ENCODE results near the gene GALNT2. TPM values are rescaled to one million over a fixed set of nuclear protein-coding genes. Genes with fewer than 3 reads are reported as not detected.

Gene GALNT2
- total and polyA plus RNA-seq, 9 of the 15 experiments (the other 6 are each of a cell fraction or from before 2014, with no cell fraction given): 1.6 to 106 (median 51.9) TPM

DNA sequence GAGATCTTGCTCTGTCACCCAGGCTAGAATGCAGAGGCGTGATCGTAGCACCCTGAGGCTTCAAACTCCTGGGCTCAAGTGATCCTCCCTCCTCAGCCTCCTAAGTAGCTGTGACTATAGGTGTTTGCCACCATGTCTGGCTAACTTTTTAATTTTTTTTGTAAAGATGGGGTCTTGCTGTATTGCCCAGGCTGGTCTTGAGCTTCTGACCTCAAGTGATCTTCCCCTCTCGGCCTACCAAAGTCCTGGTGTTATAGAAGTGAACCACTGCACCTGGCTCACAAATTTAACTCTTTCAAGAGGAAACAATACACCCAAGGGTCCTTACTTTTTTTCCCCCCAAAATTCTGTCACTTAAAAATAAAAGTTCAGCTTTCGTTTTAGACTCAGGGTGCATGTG lies 62.3 kb downstream of the GALNT2 start (continued):
- TF ChIP-seq, protein P1, sequence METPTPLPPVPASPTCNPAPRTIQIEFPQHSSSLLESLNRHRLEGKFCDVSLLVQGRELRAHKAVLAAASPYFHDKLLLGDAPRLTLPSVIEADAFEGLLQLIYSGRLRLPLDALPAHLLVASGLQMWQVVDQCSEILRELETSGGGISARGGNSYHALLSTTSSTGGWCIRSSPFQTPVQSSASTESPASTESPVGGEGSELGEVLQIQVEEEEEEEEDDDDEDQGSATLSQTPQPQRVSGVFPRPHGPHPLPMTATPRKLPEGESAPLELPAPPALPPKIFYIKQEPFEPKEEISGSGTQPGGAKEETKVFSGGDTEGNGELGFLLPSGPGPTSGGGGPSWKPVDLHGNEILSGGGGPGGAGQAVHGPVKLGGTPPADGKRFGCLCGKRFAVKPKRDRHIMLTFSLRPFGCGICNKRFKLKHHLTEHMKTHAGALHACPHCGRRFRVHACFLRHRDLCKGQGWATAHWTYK (CRISPR knock-in tag; IDR thresholded peaks at IDR 0.05): no peak
- TF ChIP-seq, protein P2, sequence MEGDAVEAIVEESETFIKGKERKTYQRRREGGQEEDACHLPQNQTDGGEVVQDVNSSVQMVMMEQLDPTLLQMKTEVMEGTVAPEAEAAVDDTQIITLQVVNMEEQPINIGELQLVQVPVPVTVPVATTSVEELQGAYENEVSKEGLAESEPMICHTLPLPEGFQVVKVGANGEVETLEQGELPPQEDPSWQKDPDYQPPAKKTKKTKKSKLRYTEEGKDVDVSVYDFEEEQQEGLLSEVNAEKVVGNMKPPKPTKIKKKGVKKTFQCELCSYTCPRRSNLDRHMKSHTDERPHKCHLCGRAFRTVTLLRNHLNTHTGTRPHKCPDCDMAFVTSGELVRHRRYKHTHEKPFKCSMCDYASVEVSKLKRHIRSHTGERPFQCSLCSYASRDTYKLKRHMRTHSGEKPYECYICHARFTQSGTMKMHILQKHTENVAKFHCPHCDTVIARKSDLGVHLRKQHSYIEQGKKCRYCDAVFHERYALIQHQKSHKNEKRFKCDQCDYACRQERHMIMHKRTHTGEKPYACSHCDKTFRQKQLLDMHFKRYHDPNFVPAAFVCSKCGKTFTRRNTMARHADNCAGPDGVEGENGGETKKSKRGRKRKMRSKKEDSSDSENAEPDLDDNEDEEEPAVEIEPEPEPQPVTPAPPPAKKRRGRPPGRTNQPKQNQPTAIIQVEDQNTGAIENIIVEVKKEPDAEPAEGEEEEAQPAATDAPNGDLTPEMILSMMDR (IDR thresholded peaks at IDR 0.05 in 2 of 3, conservative IDR thresholded peaks at IDR 0.05 in 1 of 3; ENCODE audit: insufficient read depth in 2 of 3, low read depth in 1 of 3, low read length in 3 of 3): no peak
- TF ChIP-seq HMG20B (CRISPR knock-in tag; IDR thresholded peaks at IDR 0.05) (no peak), PHF21A (IDR thresholded peaks at IDR 0.05; ENCODE audit: borderline replicate concordance, low read depth) (no peak), BMI1 (IDR thresholded peaks at IDR 0.05; ENCODE audit: low read length) (no peak), RBM25 (IDR thresholded peaks at IDR 0.05; ENCODE audit: low read depth, low read length, severe bottlenecking) (peak; percentile 63), RBM14 (IDR thresholded peaks at IDR 0.05; ENCODE audit: borderline replicate concordance, insufficient read depth, low read depth, low read length) (no peak), HIVEP1 (CRISPR knock-in tag; IDR thresholded peaks at IDR 0.05) (no peak), NFYB (IDR thresholded peaks at IDR 0.05; ENCODE audit: extremely low read depth, insufficient read length) (no peak), ZNF121 (CRISPR knock-in tag; conservative IDR thresholded peaks at IDR 0.05) (peak; percentile 94), HNRNPL (IDR thresholded peaks at IDR 0.05; ENCODE audit: low read depth, low read length) (no peak)
- TF ChIP-seq, protein P3, sequence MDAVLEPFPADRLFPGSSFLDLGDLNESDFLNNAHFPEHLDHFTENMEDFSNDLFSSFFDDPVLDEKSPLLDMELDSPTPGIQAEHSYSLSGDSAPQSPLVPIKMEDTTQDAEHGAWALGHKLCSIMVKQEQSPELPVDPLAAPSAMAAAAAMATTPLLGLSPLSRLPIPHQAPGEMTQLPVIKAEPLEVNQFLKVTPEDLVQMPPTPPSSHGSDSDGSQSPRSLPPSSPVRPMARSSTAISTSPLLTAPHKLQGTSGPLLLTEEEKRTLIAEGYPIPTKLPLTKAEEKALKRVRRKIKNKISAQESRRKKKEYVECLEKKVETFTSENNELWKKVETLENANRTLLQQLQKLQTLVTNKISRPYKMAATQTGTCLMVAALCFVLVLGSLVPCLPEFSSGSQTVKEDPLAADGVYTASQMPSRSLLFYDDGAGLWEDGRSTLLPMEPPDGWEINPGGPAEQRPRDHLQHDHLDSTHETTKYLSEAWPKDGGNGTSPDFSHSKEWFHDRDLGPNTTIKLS (IDR thresholded peaks at IDR 0.05; ENCODE audit: borderline replicate concordance, low read depth): no peak

Measured in K562 (cell line).